CD4-positive, alpha-beta T cell treated with Interleukin-15 for 1 hour (primary cell): Measurements from ENCODE around the gene INMT.

Source experiments
- DNase-seq: peaks from one replicate; pipeline ENCODE4 v3.0.0-alpha.2; 2020

Gene INMT

DNA sequence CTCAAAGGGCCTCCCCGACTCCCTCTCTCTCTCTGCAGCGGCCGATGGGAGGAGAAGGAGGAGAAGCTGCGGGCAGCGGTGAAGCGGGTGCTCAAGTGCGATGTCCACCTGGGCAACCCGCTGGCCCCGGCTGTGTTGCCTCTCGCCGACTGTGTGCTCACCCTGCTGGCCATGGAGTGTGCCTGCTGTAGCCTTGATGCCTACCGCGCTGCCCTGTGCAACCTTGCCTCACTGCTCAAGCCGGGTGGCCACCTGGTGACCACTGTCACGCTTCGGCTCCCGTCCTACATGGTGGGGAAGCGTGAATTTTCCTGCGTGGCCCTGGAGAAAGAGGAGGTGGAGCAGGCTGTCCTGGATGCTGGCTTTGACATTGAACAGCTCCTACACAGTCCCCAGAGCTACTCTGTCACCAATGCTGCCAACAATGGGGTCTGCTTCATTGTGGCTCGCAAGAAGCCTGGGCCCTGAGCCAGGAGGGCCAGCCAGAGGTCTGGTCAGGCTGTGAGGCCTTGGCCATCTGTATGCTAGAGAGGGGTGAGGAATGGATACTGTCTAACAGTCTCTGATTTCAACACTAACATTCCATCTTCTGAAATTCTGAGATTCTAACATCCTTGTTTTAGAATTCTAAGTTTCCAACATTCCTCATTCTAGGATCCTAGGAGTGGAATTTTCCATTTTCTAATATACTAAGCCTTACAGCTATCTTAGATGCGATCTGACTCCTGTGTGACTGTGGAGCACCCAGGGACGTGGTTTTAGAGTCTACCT is 3.6 kb downstream of the INMT start:
- DNase-seq: no peak

- DNase-seq: no peak
Measured at GRCh38 chr7:30757342-30757692, 5.4 kb downstream of the INMT start.

- DNase-seq: no peak
Measured at GRCh38 chr7:30760514-30761213, 8.7 kb downstream of the INMT start.

DNA sequence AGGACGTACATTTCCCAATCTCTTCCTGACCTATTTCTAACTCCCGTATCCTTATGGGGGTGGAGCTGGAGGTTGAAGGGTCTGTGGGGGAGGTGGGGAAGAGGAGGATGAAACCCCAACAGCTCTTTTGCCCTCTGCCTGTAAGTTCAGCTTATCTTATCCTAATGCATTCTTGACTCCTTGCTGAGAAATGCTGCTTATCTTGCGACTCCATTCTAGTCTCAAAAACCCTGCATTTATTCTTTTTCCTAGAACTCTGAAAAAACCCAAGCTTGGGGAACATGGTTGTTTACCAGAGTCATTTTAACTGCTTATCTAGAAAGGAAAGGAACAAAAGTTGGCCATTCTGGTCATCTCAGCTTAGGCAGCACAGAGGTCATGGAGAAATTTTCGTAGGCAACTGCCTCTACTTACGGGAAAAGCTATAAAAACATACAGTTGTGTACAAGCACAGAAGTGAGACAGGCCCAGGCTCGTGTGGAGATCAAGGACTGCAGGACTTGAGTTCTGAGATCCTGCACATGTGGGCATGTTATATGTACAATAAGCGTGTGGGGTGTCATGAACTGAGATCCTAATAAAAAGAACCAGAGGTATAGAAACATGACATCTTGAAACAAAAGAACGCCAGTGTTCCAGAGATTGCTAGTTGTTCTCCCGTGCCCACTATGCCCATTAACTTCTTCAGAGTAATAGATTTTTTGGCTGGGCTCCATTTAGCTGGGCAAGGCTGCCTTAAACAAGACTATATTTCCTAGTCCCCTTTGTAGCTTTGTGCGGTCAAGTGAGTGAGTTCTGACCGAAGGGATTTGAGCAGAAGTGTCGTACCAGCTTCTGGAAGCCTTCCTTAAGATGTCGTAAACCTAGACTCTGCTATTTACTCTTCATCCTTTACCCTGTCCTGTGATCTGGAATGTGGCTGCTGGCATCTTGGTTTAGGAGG is 9.6 kb downstream of the INMT start:
- no peak for DNase-seq

DNA sequence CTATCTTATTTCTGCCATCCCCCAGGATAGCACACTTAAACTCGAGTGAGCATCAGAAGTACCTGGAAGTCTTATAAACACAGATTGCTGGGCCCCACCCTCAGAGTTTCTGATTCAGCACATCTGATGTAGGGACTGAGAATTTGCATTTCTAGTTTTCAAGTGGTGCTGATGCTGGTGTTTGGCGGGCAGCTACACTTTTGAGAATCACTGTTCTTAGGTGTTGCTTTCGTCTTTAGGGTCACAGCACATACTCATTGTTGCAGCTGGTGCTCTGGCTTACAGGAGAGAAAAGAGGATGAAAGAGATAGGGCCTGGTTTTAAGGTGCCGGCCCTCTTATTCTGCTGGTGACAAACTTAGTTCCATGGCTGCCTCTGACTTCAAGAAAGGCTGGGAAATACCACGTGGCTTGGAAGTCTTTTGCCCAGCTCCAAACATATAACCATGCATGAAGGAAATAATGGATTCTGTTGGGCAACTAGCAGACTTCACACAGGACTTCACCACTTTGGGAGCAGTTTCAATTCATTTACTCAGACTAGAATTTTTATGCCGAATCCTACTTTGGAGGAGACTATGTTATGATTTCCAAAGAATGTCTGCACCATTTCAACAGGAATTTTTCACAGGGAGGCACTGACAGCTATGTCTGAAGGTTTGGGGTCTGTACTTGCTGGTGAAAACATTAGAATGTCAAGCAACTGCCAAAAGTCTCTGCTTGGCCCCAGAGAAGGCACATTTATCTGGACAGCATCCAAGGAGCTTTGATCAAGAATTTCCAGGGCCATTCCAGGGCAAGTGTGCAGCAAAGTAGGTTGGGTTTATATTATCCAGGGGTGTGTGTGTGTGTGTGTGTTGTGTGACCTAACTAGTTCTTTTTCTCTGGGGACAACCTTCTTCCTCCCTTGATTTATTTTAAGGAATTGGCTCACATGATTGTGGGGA is 12.4 kb downstream of the INMT start:
- DNase-seq: no peak

DNA sequence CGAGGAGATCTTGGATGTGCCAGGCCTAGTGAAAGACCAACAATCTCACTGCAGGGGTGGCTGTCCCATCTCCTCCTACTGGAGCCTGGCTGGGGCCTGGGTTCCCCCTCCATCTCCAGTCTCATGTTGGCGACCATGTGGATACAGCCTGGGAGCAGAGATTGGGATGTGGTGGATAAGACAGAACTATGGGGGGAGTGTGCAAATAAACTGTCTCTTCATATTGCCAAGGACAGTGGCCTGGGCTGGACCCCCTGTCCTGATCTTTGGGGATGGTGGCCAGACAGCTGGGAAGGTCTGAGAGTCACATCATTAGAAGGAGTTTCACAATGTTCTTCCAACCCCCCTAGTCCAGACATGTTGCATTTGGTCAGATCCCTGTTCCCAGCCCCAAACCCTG is 13.5 kb downstream of the INMT start:
- DNase-seq: no peak

DNA sequence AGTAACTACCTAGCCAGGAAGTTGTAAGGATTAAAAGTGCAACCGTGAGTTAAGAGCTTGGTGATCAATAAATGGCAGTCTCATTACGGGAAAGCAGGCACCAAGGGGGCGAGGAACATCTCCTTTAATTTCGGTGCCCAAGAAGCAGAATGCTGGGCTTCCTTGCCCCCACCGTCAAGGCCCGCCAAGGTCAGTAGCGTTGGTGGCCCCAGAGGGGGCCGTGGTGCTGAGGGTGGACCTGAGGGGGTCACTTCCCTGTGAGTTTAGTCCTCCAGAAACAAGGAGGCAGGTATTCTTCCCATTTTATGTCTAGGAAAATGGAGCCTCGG is 18.9 kb downstream of the INMT start:
- DNase-seq: no peak

DNA sequence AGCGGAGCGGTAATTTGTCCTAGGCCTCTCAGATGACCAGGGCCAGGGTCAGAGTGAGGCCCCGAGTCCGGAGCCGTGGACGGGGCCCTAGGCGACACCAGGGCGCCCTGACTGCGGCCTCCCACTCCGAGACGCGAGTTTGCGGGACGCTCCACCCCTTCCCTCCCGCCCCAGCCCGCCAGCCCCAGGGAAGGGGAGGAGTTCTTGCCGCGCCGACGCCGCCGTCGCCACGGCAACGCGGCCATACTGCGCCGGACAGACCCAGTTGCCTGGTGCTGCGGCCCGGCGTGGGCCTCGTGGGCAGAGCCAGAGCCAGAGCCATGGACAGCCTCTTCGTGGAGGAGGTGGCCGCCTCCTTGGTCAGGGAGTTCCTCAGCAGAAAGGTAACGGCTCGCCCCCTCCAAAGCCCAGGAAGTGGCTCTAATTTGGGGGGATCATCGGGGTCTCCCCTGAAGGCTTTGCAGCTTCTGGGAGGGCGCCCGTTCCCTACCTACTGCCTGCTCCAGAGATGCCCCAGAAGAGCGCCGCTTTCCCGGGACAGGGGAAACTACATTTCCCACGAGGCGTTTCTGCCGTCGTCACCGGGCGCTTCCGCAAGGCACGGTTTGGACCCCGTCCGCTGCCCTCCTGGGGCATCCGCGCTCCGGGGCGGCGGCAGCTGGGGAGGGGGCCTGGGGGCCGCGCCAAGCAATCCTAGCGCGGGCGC is 19.4 kb downstream of the INMT start, which contains the start of gene MINDY4:
Gene MINDY4 (plus strand): TSS at position 244 of the 706 bp plus-strand sequence. CDS start 77 bp downstream, at position 321.
- peak; percentile 78 for DNase-seq

GRCh38 chr7:30771880-30772425 is 20.0 kb downstream of the INMT start:
- no peak for DNase-seq

- DNase-seq: no peak
Measured at GRCh38 chr7:30772984-30773383, 21.0 kb downstream of the INMT start.

DNA sequence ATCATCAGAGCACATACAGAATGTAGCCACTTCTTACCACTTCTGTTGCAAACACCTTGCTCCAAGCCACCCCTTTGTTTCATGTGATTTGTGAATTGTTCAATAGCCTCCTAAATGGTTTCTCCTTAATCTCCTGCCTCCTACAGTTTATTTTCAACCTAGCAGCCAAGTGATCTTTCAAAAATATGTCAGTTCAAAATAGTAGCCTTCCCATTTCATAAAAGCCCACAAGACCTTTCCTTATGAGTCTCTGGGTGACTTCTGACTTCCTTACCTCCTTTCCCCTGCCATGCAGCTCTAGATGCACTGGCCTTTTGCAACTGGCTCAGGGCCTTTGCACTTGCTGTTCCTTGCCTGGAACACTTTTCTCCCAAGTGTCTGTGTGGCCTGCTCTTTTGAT is 24.1 kb downstream of the INMT start:
- no peak for DNase-seq

DNA sequence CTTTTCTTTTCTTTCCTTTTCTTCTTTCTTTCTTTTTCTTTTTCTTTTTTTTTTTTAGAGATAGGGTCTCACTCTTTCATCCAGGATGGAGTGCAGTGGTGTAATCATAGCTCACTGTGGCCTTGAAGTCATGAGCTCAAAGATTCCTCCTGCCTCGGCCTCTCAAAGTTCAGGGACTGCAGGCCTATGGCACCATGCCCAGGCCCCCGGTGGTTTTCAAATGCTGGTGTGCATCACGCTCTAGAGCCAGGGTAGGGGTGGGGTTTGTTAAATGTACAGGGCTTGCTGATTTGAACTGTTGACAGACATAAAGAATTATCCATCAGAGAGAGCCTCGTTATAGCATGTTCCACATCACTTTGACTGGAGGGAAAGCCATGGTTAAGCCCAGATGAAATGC is 25.0 kb downstream of the INMT start:
- DNase-seq: no peak

- DNase-seq: no peak
Measured at GRCh38 chr7:30778255-30779025, 26.5 kb downstream of the INMT start.

GRCh38 chr7:30779574-30779973 is 27.6 kb downstream of the INMT start:
- DNase-seq: no peak

DNA sequence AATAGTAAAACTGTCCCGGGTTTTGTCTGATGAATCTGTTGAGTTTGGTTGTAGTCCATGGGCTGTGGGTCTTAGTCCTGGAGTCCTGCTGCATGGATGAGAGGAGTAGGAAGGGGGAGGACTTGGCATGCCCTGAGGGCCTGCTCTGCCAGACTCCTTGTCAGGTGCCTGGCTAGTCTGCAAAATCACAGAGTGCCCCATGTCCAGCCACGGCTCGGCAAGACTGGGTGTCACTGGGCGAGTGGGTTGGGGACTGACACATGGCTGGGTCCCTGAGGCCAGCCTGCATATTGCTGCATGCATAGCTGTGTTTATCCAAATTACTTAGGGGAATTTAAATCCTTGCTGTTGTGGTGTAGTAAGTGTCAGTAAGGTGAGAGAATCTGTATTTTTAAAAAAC is 29.0 kb downstream of the INMT start:
- DNase-seq: no peak

DNA sequence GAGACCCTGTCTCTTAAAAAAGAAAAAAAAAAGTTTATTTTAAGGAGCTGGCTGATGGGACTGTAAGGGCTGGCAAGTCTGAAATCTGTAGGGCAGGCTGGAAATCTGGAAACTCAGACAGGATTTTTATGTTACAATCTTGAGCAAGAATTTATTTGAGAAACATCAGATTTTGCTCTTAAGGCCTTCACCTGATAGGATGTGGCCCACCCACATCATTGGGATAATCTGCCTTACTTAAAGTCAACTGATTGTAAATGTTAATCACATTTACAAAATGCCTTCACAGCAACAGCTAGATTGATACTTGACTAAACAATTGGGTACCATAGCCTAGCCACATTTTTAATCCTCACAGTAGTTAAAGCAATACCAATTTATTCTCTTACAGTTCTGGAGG is 30.8 kb downstream of the INMT start:
- no peak for DNase-seq

DNA sequence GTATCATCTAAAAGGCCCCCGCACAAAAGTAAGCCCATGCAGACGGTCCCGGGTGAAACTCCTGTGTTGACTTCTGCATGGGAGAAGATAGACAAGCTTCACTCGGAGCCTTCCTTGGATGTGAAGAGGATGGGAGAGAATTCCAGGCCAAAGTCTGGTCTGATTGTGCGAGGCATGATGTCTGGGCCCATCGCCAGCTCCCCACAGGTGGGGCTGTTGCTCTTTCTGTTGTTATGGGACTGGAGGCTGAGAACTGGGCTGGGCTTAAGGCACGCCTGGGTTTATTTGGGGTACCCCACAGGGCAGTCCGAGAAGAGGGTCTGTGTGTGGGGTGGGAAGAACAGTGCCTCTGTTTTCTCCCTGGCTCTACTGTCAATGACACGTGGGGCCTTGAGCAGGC is 33.9 kb downstream of the INMT start:
- DNase-seq: no peak

- DNase-seq: no peak
Measured at GRCh38 chr7:30787486-30787885, 35.6 kb downstream of the INMT start.

DNA sequence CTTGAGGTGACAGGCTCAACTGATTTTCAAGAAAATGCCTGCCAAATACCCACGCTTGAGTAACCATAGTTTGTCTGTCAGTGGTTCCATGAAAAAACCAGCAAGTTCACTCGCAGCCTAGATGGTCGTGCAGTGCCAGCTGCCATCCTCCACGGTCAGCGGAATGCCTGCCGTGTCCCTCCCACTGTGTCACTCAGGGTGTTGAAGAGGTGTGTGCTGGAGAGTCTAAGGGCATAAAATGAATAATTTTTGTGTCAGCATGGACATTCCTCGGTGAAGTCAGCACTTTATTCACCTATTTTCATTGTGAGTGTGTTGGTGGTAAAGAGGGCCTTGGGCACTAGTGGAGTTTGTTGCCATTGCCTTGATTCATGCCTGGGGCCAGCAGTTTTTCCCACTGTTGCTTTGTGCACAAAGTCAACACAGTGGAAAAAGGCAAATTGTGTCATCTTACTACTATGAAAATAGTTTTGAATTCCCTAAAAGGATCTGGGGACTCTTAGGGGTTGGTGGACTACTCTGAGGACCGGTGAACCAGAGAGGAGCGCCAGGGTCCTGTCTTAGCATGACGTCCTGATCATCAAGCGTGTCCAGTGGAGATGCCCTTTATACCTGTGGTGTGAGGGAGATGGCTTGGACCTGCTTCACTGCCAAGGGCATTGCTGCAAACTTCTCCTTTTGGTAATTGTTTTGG is 36.9 kb downstream of the INMT start:
- DNase-seq: no peak

DNA sequence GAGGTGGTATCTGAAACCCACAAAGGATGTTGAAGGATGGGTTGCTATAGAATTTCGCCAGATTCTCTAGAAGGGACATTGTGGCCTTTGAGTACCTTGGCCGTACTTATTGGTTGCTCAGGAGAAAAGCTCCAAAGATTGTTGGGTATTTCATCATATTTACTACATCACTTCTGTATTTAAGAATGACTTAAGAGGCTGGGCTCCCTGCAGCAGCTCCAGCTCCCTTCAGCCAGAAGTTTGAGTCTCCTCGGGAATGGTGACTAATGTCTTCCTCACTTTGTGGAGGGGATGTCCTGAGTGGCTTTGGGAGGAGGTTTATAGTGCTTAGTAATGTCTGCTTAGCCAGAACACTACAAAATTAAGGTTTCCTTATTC is 37.4 kb downstream of the INMT start:
- no peak for DNase-seq
